Measurements from ENCODE around the gene OXLD1.

The OXLD1 gene

GRCh38 chr17:81701288-81702071 lies 35.1 kb upstream of the OXLD1 start:
- no peak for DNase-seq (ENCODE audit: low spot score)

DNA sequence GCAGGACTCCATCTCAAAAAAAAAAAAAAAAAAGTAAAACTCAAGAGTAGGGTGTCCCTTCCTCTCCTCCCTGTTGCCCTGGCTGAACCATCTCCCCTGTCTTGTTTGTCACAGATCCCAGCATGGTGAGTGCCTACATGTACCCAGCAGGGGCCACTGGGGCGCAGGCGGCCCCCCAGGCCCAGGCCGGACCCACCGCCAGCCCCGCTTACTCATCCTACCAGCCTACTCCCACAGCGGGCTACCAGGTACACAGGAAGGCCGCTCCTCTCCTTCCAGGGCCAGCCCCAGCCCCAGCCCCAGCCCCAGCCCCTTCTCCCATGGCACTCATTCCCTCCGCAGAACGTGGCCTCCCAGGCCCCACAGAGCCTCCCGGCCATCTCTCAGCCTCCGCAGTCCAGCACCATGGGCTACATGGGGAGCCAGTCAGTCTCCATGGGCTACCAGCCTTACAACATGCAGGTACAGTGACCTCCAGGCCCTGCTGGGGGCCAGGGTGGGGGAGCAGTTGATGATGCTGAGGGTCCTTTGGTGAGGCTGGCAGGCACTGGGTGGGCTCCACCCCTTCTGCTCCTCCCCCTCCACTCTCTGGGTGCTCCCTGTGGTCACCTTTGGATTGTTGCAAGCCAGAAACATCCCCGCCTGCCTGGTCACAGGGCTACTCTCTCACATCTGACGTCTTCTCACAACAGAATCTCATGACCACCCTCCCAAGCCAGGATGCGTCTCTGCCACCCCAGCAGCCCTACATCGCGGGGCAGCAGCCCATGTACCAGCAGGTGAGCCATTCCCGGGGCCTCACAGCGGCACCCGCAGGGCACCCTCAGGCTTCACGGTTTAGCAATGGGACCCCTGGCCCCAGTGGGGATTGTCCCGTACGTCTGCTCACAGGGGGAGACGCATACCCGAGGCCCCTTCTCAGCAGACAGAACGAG lies 34.2 kb upstream of the OXLD1 start:
- DNase-seq (ENCODE audit: low spot score): no peak

DNA sequence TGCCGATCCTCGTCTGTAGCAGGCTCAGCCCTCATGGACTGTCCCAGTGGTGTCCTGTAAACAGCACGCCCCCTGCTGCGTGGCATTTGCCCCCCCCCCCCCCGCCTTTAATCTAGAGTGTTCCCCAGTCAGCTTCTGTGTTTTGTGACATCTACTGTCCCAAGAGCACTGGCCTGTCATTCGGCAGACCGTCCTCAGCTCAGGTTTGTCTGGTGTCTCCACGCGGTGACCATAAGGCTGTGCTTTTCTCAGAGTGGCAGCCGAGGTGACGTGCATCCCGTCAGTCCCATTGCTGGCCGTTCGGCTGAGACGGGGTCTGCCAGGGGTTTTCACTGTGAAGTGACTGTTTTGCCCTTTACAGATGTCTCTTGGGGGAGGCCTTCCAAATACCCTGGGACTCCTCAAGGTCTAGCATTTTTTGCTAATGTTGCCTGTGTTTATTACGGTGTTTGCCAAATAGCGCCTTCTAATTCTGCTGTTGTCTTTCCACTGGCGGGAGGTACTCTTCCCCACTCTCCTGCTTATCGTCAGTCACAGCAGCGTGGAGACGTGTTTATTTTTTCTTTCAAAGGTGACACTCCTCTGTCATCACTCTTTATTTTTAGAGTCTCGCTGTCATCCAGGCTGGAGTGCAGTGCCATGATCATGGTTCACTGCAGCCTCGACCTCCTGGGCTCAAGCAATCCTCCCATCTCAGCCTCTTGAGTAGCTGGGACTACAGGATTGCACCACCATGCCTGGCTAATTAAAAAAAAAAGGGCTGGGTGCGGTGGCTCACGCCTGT lies 31.0 kb upstream of the OXLD1 start:
- no peak for DNase-seq (ENCODE audit: low spot score)

GRCh38 chr17:81696218-81696941 lies 30.0 kb upstream of the OXLD1 start:
- DNase-seq (ENCODE audit: low spot score): no peak

GRCh38 chr17:81695801-81696200 lies 29.4 kb upstream of the OXLD1 start:
- no peak for DNase-seq (ENCODE audit: low spot score)

GRCh38 chr17:81695211-81695610 lies 28.8 kb upstream of the OXLD1 start:
- no peak for DNase-seq (ENCODE audit: low spot score)

DNA sequence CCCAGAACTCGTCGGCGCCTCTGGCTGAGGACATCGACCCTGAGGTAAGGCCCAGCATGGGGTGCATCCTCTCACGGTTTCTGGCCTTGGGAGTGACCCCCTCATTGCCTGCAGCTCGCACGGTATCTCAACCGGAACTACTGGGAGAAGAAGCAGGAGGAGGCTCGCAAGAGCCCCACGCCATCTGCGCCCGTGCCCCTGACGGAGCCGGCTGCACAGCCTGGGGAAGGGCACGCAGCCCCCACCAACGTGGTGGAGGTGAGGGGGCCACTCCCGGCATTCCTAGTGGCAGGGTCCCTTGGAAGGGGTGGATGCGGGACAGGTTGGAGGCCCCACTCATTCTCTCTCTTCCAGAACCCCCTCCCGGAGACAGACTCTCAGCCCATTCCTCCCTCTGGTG lies 28.4 kb upstream of the OXLD1 start:
- DNase-seq (ENCODE audit: low spot score): no peak

DNA sequence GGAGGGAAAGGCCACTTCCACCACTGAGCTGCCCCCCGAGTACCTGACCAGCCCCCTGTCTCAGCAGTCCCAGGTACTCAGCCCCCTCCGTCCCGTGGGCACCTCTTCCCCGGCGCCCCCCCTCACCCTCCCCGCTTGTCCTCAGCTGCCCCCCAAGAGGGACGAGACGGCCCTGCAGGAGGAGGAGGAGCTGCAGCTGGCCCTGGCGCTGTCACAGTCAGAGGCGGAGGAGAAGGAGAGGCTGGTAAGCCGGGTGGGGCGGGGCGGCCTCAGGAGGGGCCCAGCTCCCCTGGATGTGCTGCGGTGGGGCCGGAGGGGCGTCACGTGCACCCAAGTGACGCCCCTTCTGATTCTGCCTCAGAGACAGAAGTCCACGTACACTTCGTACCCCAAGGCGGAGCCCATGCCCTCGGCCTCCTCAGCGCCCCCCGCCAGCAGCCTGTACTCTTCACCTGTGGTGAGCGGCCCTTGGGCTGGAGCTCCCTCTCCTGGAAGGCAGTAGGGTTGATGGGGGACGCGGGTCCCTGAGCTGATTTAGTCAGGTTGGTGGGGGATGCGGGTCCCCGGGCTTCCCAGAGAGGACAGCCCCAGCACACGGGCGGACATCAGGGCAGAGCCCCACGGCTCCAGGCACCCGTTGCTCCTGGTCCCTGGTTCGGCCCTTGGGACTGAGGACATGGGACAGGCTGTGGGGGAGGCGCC lies 27.3 kb upstream of the OXLD1 start:
- no peak for DNase-seq (ENCODE audit: low spot score)

DNA sequence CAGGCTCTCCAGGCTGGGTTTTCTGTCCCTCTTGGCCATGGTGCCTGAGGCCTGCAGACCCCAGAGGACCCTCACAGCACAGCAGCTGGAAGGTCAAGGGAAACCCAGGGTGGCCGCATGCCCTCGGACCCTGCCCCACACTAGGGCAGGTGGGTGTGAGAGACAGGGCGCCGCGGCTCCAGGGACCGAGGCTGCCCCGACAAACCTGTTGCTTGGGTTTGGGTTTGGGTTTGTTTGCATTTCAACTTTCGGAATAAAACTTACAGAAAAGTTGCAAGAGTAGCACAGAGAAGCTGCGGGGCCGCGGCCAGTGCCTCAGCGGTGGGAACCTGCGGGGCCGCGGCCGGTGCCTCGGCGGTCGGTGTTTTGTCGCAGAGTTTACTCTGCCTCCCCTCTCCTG lies 25.2 kb upstream of the OXLD1 start:
- DNase-seq (ENCODE audit: low spot score): no peak

DNA sequence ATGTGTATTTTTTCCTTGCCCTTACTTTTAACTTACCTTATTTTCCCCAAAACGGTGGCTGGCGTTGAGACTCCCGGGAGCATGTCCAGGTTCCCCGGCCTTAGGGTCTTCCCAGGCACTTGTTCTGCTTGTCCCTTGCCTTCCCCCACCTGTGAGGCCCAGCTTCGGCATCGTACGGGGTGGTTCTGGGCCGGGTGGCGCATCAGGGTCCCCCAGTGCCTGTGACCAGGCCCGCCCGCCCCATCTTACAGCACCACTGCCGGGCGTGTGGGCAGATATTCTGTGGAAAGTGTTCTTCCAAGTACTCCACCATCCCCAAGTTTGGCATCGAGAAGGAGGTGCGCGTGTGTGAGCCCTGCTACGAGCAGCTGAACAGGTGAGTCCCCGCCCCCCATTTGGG lies 24.8 kb upstream of the OXLD1 start:
- no peak for DNase-seq (ENCODE audit: low spot score)

- DNase-seq (ENCODE audit: low spot score): no peak
Measured at GRCh38 chr17:81690549-81690948, 24.1 kb upstream of the OXLD1 start.

DNA sequence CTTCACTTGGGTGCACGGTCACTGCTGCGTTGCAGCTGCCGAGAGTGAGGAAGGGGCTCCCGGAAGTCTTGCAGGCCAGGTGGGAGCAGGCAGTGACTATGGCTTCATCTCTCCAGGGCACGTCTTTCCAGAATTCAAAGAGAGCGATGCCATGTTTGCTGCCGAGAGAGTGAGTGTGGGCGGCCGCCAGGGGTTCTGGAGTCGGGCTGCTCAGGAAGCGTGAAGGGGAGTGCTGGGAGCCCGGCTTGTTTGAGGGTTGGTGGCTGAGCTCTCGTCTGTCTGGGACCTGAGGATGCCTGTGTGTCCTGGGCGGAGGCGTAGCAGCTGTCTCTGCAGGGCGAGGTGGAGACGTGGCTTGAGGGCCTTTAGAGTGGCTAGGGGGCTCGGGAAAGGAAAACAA lies 23.7 kb upstream of the OXLD1 start:
- no peak for DNase-seq (ENCODE audit: low spot score)

GRCh38 chr17:81688616-81689015 lies 22.2 kb upstream of the OXLD1 start:
- DNase-seq (ENCODE audit: low spot score): no peak

- DNase-seq (ENCODE audit: low spot score): no peak
Measured at GRCh38 chr17:81687770-81688541, 21.6 kb upstream of the OXLD1 start.

GRCh38 chr17:81686614-81687013 lies 20.2 kb upstream of the OXLD1 start:
- no peak for DNase-seq (ENCODE audit: low spot score)

DNA sequence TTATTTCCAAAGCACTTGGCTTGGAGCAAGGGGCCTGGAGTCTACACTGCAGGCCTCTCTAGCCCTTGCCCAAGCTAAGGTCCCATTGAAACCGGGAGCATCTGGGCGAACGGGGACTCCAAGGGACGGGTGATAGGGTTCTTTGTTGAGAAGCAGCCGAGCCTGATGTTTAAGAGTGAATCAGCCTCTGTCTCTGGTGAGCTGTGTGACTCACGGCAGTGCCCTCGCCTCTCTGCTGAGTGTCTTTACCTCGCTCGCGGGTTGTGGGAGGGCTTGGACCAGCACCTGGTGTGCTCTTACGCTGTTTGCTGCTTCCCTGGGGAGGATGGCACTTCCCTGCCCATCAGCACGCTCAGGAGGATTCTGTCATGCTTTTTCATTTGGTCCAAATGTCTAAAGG lies 18.7 kb upstream of the OXLD1 start:
- peak; percentile 74 for DNase-seq (ENCODE audit: low spot score)

- DNase-seq (ENCODE audit: low spot score): peak; percentile 94
Measured at GRCh38 chr17:81684442-81684911, 18.1 kb upstream of the OXLD1 start.

GRCh38 chr17:81683584-81684441 lies 17.4 kb upstream of the OXLD1 start, which contains the start of the genes ARL16 and HGS:
TSS of gene ARL16 (minus strand) at chr17:81683797. CDS start at chr17:81683753, 44 bp downstream.
TSS of gene HGS (plus strand) at chr17:81684011. CDS start at chr17:81684067, 56 bp downstream.
- DNase-seq (ENCODE audit: low spot score): peak; percentile 100

DNA sequence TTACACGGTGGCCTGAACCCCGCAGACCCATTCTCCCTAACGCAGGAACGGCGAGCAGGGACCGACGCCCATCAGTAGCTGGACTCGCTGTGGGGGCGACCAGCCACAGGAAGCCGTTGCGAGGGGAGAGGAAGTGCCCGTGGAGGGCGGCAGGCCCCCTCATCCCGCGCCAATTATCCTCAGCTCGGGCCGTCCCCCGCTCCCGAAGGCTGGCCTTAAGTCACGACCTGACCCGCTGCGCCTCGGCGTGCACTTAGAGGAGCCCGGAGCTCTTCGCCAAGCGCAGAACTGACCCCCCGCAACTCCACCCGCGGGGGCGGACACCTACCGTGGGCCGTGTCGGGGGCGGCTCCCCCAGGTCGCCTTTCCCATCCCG lies 16.8 kb upstream of the OXLD1 start:
- peak; percentile 48 for DNase-seq (ENCODE audit: low spot score)
